ENCODE results near the gene LYZ. TPM values are rescaled to one million over a fixed set of nuclear protein-coding genes. Genes with fewer than 3 reads are reported as not detected.

LYZ gene
- total RNA-seq, 1 donor = 5,492 TPM

GRCh38 chr12:69350777-69351176 is 2.6 kb downstream of the LYZ start:
- Histone ChIP-seq H3K27me3 (ENCODE audit: insufficient read depth, low read length) (no peaks in the 10 kb centered on the region), H3K4me1 (ENCODE audit: insufficient read depth, low read length) (peaks cover 14% of the 10 kb centered on the region), H3K4me3 (ENCODE audit: low read length) (peak overlapping the region; percentile 76), H3K9me3 (ENCODE audit: low read depth, low read length) (no peaks in the 10 kb centered on the region)

GRCh38 chr12:69351462-69352236 is 3.5 kb downstream of the LYZ start:
- H3K9me3 ChIP-seq (ENCODE audit: low read depth, low read length) = no peaks in the 10 kb centered on the region
- H3K27me3 ChIP-seq (ENCODE audit: insufficient read depth, low read length) = no peaks in the 10 kb centered on the region
- peaks cover 9% of the 10 kb centered on the region for H3K4me1 ChIP-seq (ENCODE audit: insufficient read depth, low read length)
- H3K4me3 ChIP-seq (ENCODE audit: low read length) = peak overlapping the region; percentile 76

GRCh38 chr12:69352904-69353303 is 4.7 kb downstream of the LYZ start:
- peak overlapping the region; percentile 76 for H3K4me3 ChIP-seq (ENCODE audit: low read length)
- H3K4me1 ChIP-seq (ENCODE audit: insufficient read depth, low read length) = peaks cover 7% of the 10 kb centered on the region
- no peaks in the 10 kb centered on the region for H3K9me3 ChIP-seq (ENCODE audit: low read depth, low read length)
- no peaks in the 10 kb centered on the region for H3K27me3 ChIP-seq (ENCODE audit: insufficient read depth, low read length)

- Histone ChIP-seq H3K27me3 (ENCODE audit: insufficient read depth, low read length) (no peaks in the 10 kb centered on the region), H3K9me3 (ENCODE audit: low read depth, low read length) (no peaks in the 10 kb centered on the region), H3K4me1 (ENCODE audit: insufficient read depth, low read length) (peaks cover 12% of the 10 kb centered on the region), H3K4me3 (ENCODE audit: low read length) (no peak overlapping the region)
Measured at GRCh38 chr12:69354172-69354555, 6.0 kb downstream of the LYZ start.

GRCh38 chr12:69354556-69355187 is 6.5 kb downstream of the LYZ start:
- Histone ChIP-seq H3K4me1 (ENCODE audit: insufficient read depth, low read length) (peaks cover 15% of the 10 kb centered on the region), H3K27me3 (ENCODE audit: insufficient read depth, low read length) (no peaks in the 10 kb centered on the region), H3K4me3 (ENCODE audit: low read length) (no peak overlapping the region), H3K9me3 (ENCODE audit: low read depth, low read length) (no peaks in the 10 kb centered on the region)

GRCh38 chr12:69355363-69356028 is 7.3 kb downstream of the LYZ start:
- Histone ChIP-seq H3K9me3 (ENCODE audit: low read depth, low read length) (no peaks in the 10 kb centered on the region), H3K27me3 (ENCODE audit: insufficient read depth, low read length) (no peaks in the 10 kb centered on the region), H3K4me1 (ENCODE audit: insufficient read depth, low read length) (peaks cover 20% of the 10 kb centered on the region), H3K4me3 (ENCODE audit: low read length) (no peak overlapping the region)

- Histone ChIP-seq H3K9me3 (ENCODE audit: low read depth, low read length) (no peaks in the 10 kb centered on the region), H3K27me3 (ENCODE audit: insufficient read depth, low read length) (no peaks in the 10 kb centered on the region), H3K4me3 (ENCODE audit: low read length) (peak within 1 kb of the TSS; percentile 96), H3K4me1 (ENCODE audit: insufficient read depth, low read length) (peaks cover 25% of the 10 kb centered on the region)
Measured at GRCh38 chr12:69359531-69360347, 11.6 kb downstream of the LYZ start, which contains the start of gene YEATS4. Gene YEATS4, plus strand, starts transcription at chr12:69359743. Its CDS starts 230 bp downstream, at chr12:69359973.

- Histone ChIP-seq H3K27me3 (ENCODE audit: insufficient read depth, low read length) (no peaks in the 10 kb centered on the region), H3K4me1 (ENCODE audit: insufficient read depth, low read length) (peaks cover 25% of the 10 kb centered on the region), H3K4me3 (ENCODE audit: low read length) (peak overlapping the region; percentile 96), H3K9me3 (ENCODE audit: low read depth, low read length) (no peaks in the 10 kb centered on the region)
Measured at GRCh38 chr12:69360348-69360672, 12.1 kb downstream of the LYZ start.

GRCh38 chr12:69366796-69367195 is 18.6 kb downstream of the LYZ start:
- Histone ChIP-seq H3K4me1 (ENCODE audit: insufficient read depth, low read length) (no peaks in the 10 kb centered on the region), H3K4me3 (ENCODE audit: low read length) (no peak overlapping the region), H3K27me3 (ENCODE audit: insufficient read depth, low read length) (no peaks in the 10 kb centered on the region), H3K9me3 (ENCODE audit: low read depth, low read length) (no peaks in the 10 kb centered on the region)

GRCh38 chr12:69368171-69368570 is 20.0 kb downstream of the LYZ start:
- no peak overlapping the region for H3K4me3 ChIP-seq (ENCODE audit: low read length)
- H3K27me3 ChIP-seq (ENCODE audit: insufficient read depth, low read length) = no peaks in the 10 kb centered on the region
- H3K4me1 ChIP-seq (ENCODE audit: insufficient read depth, low read length) = no peaks in the 10 kb centered on the region
- H3K9me3 ChIP-seq (ENCODE audit: low read depth, low read length) = no peaks in the 10 kb centered on the region

- H3K9me3 ChIP-seq (ENCODE audit: low read depth, low read length) = no peaks in the 10 kb centered on the region
- H3K27me3 ChIP-seq (ENCODE audit: insufficient read depth, low read length) = no peaks in the 10 kb centered on the region
- no peak overlapping the region for H3K4me3 ChIP-seq (ENCODE audit: low read length)
- H3K4me1 ChIP-seq (ENCODE audit: insufficient read depth, low read length) = no peaks in the 10 kb centered on the region
Measured at GRCh38 chr12:69383074-69383473, 34.9 kb downstream of the LYZ start.

GRCh38 chr12:69385038-69385437 is 36.9 kb downstream of the LYZ start:
- no peak overlapping the region for H3K4me3 ChIP-seq (ENCODE audit: low read length)
- H3K27me3 ChIP-seq (ENCODE audit: insufficient read depth, low read length) = no peaks in the 10 kb centered on the region
- no peaks in the 10 kb centered on the region for H3K4me1 ChIP-seq (ENCODE audit: insufficient read depth, low read length)
- H3K9me3 ChIP-seq (ENCODE audit: low read depth, low read length) = no peaks in the 10 kb centered on the region

- Histone ChIP-seq H3K9me3 (ENCODE audit: low read depth, low read length) (no peaks in the 10 kb centered on the region), H3K4me1 (ENCODE audit: insufficient read depth, low read length) (no peaks in the 10 kb centered on the region), H3K27me3 (ENCODE audit: insufficient read depth, low read length) (no peaks in the 10 kb centered on the region), H3K4me3 (ENCODE audit: low read length) (no peak overlapping the region)
Measured at GRCh38 chr12:69386921-69387320, 38.7 kb downstream of the LYZ start.

GRCh38 chr12:69388371-69388770 is 40.2 kb downstream of the LYZ start:
- Histone ChIP-seq H3K9me3 (ENCODE audit: low read depth, low read length) (no peaks in the 10 kb centered on the region), H3K27me3 (ENCODE audit: insufficient read depth, low read length) (no peaks in the 10 kb centered on the region)

GRCh38 chr12:69389831-69390230 is 41.6 kb downstream of the LYZ start:
- Histone ChIP-seq H3K4me1 (ENCODE audit: insufficient read depth, low read length) (no peaks in the 10 kb centered on the region), H3K9me3 (ENCODE audit: low read depth, low read length) (no peaks in the 10 kb centered on the region), H3K27me3 (ENCODE audit: insufficient read depth, low read length) (no peaks in the 10 kb centered on the region), H3K4me3 (ENCODE audit: low read length) (no peak overlapping the region)

More at GRCh38 chr12:69388371-69388770, 40.2 kb downstream of the LYZ start:
- no peak overlapping the region for H3K4me3 ChIP-seq (ENCODE audit: low read length)
- H3K4me1 ChIP-seq (ENCODE audit: insufficient read depth, low read length) = no peaks in the 10 kb centered on the region

Data from mononuclear cell (primary cell).